ENCODE data around the gene FCHSD2. TPM values are rescaled to one million over a fixed set of nuclear protein-coding genes. Genes with fewer than 3 reads are reported as not detected.

The FCHSD2 gene
- total RNA-seq, 4 donors from 2014 or later = 20.4 to 42.4 (median 26.4) TPM

DNA sequence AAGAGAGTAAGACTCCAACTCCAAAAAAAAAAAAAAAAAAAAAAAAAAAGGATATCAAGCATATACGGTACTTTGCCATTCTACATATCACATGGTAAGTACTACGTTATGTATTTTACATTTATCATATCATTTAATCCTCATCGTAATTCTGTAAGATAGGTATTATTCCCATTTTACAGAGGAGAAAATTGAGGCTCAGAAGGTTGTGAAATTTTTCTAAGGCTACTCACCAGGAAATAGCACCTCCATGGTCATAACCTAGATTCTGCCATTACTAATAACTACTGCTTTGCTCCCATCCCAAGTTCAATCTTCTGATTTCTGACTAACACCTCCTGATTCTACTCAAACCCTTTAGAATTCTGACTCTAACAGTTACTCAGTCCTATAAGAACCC lies 138.0 kb downstream of the FCHSD2 start:
- no peaks in the 10 kb centered on the region for H3K27me3 ChIP-seq
- H3K4me1 ChIP-seq = peaks cover 6 to 17% (median 11%) of the 10 kb centered on the region in 4 donors
- H3K27ac ChIP-seq (replicated peaks in 1 of 4) = no peak overlapping the region
- WGBS = 98% methylated on average over 3 of the region's 3 CpGs
- no peaks in the 10 kb centered on the region for H3K36me3 ChIP-seq
- DNase-seq (ENCODE audit: extremely low spot score) = no peak
- peaks cover 0 to 2% (median under 1%) of the 10 kb centered on the region in 4 donors for H3K9me3 ChIP-seq
- no peak for TF ChIP-seq POLR2A (IDR thresholded peaks at IDR 0.05; ENCODE audit: low read depth)
- TF ChIP-seq, protein P1, sequence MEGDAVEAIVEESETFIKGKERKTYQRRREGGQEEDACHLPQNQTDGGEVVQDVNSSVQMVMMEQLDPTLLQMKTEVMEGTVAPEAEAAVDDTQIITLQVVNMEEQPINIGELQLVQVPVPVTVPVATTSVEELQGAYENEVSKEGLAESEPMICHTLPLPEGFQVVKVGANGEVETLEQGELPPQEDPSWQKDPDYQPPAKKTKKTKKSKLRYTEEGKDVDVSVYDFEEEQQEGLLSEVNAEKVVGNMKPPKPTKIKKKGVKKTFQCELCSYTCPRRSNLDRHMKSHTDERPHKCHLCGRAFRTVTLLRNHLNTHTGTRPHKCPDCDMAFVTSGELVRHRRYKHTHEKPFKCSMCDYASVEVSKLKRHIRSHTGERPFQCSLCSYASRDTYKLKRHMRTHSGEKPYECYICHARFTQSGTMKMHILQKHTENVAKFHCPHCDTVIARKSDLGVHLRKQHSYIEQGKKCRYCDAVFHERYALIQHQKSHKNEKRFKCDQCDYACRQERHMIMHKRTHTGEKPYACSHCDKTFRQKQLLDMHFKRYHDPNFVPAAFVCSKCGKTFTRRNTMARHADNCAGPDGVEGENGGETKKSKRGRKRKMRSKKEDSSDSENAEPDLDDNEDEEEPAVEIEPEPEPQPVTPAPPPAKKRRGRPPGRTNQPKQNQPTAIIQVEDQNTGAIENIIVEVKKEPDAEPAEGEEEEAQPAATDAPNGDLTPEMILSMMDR (IDR thresholded peaks at IDR 0.05) = no peak
- no peak for TF ChIP-seq EP300 (IDR thresholded peaks at IDR 0.05)
- no peak for TF ChIP-seq POLR2AphosphoS5 (IDR thresholded peaks at IDR 0.05)
- intact Hi-C loops (cut with DNase I) = no loop called here
- H3K4me3 ChIP-seq = no peak overlapping the region

DNA sequence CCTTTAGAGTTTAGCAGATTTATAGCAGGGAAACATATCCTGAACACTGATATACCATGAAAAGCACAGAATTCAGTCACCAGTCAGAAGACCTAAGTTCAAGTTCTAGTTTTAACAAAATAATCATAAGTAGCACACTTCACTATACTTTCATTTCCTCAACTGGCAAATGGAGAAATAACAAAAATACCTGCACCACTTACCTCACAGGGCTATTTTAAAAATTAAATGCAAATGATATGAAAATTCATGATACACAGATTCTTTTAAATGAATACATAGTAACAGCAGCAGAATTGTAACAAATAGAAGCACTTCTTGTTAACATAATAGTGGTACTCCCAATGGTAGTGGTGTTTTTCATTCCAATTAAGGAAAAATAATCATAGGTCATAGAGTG lies 139.0 kb downstream of the FCHSD2 start:
- Histone ChIP-seq H3K36me3 (no peaks in the 10 kb centered on the region), H3K4me3 (no peak overlapping the region), H3K27me3 (no peaks in the 10 kb centered on the region), H3K27ac (replicated peaks in 1 of 4) (no peak overlapping the region), H3K4me1 (peaks cover 6 to 17% (median 11%) of the 10 kb centered on the region in 4 donors), H3K9me3 (no peaks in the 10 kb centered on the region)
- intact Hi-C loops (cut with DNase I) = no loop called here
- no peak for DNase-seq (ENCODE audit: extremely low spot score)
- no peak for TF ChIP-seq POLR2AphosphoS5 (IDR thresholded peaks at IDR 0.05)
- TF ChIP-seq, protein P1 (IDR thresholded peaks at IDR 0.05) = no peak

DNA sequence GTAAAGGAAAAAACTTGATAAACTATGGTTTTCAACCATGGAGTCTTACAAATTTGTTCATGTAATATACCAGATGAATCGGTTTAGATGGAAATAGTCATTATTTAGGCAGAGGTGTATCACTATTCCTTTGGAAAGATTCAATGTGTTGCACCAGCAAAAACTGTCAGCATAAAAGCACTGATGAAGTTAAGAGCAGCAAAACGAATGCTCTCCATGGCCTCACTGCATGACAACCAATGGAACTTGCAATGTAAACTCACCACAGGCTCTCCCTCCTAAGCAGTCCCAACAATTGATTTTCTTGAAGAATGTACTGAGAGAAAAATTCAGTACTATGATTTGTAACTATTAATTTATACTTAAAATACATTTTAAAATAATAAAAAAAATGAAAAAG lies 139.9 kb downstream of the FCHSD2 start:
- no peaks in the 10 kb centered on the region for H3K9me3 ChIP-seq
- intact Hi-C loops (cut with DNase I) = no loop called here
- peaks cover 6 to 17% (median 11%) of the 10 kb centered on the region in 4 donors for H3K4me1 ChIP-seq
- no peaks in the 10 kb centered on the region for H3K36me3 ChIP-seq
- no peak overlapping the region for H3K4me3 ChIP-seq
- H3K27ac ChIP-seq (replicated peaks in 1 of 4) = no peak overlapping the region
- no peak for DNase-seq (ENCODE audit: extremely low spot score)
- no peaks in the 10 kb centered on the region for H3K27me3 ChIP-seq
- 54% methylated on average over 2 of the region's 2 CpGs for WGBS
- no peak for TF ChIP-seq POLR2AphosphoS5 (IDR thresholded peaks at IDR 0.05)
- TF ChIP-seq EP300 (IDR thresholded peaks at IDR 0.05) = no peak
- TF ChIP-seq, protein P1 (IDR thresholded peaks at IDR 0.05) = no peak
- TF ChIP-seq POLR2A (IDR thresholded peaks at IDR 0.05; ENCODE audit: low read depth) = no peak

DNA sequence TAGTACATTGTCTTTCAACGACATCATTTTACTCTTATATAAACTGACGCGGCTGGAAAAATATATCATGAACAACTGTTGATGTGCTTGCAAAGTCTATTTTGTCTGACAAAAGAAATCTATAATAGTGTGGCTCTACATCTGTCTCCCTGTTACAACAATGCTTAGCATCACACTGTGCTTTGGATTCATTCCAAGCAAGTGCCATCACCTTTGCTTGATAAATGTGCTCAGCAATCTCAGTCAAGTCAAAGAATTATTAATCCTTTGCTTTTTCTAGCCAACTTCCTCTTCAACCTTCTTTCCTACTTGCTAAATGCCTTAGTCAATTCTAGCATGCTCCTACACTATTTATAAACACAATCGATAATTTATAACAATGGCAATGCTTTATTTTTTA lies 140.5 kb downstream of the FCHSD2 start:
- TF ChIP-seq, protein P1 (IDR thresholded peaks at IDR 0.05) = no peak
- TF ChIP-seq POLR2AphosphoS5 (IDR thresholded peaks at IDR 0.05) = no peak
- TF ChIP-seq EP300 (IDR thresholded peaks at IDR 0.05) = no peak
- intact Hi-C loops (cut with DNase I) = no loop called here
- Histone ChIP-seq H3K9me3 (no peaks in the 10 kb centered on the region), H3K27me3 (no peaks in the 10 kb centered on the region), H3K27ac (replicated peaks in 1 of 4) (no peak overlapping the region), H3K36me3 (no peaks in the 10 kb centered on the region), H3K4me1 (peaks cover 10 to 17% (median 12%) of the 10 kb centered on the region in 4 donors), H3K4me3 (no peak overlapping the region)
- 41% methylated on average over 4 of the region's 4 CpGs for WGBS
- DNase-seq (ENCODE audit: extremely low spot score) = no peak

DNA sequence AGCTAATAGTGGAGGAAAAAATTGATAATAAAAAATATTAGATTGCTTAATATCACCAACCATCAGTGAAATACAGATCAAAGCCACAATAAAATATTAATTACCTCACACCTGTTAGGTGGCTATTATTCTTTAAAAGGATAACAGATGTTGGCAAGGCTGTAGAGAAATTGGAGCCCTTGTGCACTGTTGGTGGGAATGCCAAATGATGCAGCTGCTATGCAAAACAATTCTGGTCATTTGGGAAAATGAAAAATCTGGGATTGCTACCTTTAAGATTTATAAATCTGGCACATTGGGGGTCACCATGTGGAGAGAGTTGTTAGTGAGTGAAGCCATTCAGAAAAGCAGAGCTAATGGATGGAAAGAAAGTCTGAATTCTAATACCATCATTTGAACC lies 143.4 kb downstream of the FCHSD2 start:
- DNase-seq (ENCODE audit: extremely low spot score) = no peak
- no peaks in the 10 kb centered on the region for H3K27me3 ChIP-seq
- TF ChIP-seq POLR2AphosphoS5 (IDR thresholded peaks at IDR 0.05) (no peak), EP300 (IDR thresholded peaks at IDR 0.05) (no peak), POLR2A (IDR thresholded peaks at IDR 0.05; ENCODE audit: low read depth) (no peak)
- TF ChIP-seq, protein P1 (IDR thresholded peaks at IDR 0.05) = no peak
- H3K36me3 ChIP-seq = no peaks in the 10 kb centered on the region
- no peaks in the 10 kb centered on the region for H3K9me3 ChIP-seq
- intact Hi-C loops (cut with DNase I) = no loop called here
- no peak overlapping the region for H3K4me3 ChIP-seq
- H3K4me1 ChIP-seq = peaks cover 10 to 17% (median 14%) of the 10 kb centered on the region in 4 donors
- no peak overlapping the region for H3K27ac ChIP-seq (replicated peaks in 1 of 4)
